ENCODE data around the gene CCDC102A. TPM values are rescaled to one million over a fixed set of nuclear protein-coding genes. Genes with fewer than 3 reads are reported as not detected.

Gene CCDC102A
- total and polyA plus RNA-seq, 10 of the 15 experiments (the other 5 are each of a cell fraction or from before 2014, with no cell fraction given) = 0.03 to 5.9 (median 2.4) TPM

- TF ChIP-seq EP300 (IDR thresholded peaks at IDR 0.05; ENCODE audit: borderline replicate concordance in 1 of 2, control insufficient read depth in 1 of 2, low read depth in 2 of 2, low read length in 2 of 2) (peak; percentile 20 to 67; a peak in 2 of 4 replicates), KDM1A (IDR thresholded peaks at IDR 0.05; ENCODE audit: borderline replicate concordance) (no peak), IRF4 (IDR thresholded peaks at IDR 0.05; ENCODE audit: low read depth, low read length) (peak; percentile 89), IKZF2 (IDR thresholded peaks at IDR 0.05) (peak; percentile 73 to 83), ASH2L (IDR thresholded peaks at IDR 0.05; ENCODE audit: borderline replicate concordance, low read depth) (0 out of 2 replicates have a peak, but pooled peaks have one; percentile 17), ZBTB40 (IDR thresholded peaks at IDR 0.05; ENCODE audit: borderline replicate concordance) (no peak), ZNF622 (IDR thresholded peaks at IDR 0.05) (no peak), YY1 (IDR thresholded peaks at IDR 0.05; ENCODE audit: low read depth, low read length) (peak; percentile 25; the same call in 1 of the 2 replicates), NFYA (IDR thresholded peaks at IDR 0.05; ENCODE audit: borderline replicate concordance, low read depth, low read length) (no peak), HDGF (IDR thresholded peaks at IDR 0.05) (no peak), IKZF1 (conservative IDR thresholded peaks at IDR 0.05) (peak; percentile 84), SREBF2 (IDR thresholded peaks at IDR 0.05; ENCODE audit: low read length) (no peak), BCL11A (IDR thresholded peaks at IDR 0.05; ENCODE audit: low read depth, low read length) (peak; percentile 86), ZNF207 (IDR thresholded peaks at IDR 0.05; ENCODE audit: borderline replicate concordance) (peak; percentile 57; the same call in 1 of the 2 replicates), NR2F1 (conservative IDR thresholded peaks at IDR 0.05) (peak; percentile 55), BCL3 (IDR thresholded peaks at IDR 0.05; ENCODE audit: borderline replicate concordance, insufficient read depth, low read depth, low read length, poor library complexity, severe bottlenecking) (peak; percentile 49), SP1 (IDR thresholded peaks at IDR 0.05; ENCODE audit: low read depth, low read length) (peak; percentile 28)
- TF ChIP-seq, protein P1, sequence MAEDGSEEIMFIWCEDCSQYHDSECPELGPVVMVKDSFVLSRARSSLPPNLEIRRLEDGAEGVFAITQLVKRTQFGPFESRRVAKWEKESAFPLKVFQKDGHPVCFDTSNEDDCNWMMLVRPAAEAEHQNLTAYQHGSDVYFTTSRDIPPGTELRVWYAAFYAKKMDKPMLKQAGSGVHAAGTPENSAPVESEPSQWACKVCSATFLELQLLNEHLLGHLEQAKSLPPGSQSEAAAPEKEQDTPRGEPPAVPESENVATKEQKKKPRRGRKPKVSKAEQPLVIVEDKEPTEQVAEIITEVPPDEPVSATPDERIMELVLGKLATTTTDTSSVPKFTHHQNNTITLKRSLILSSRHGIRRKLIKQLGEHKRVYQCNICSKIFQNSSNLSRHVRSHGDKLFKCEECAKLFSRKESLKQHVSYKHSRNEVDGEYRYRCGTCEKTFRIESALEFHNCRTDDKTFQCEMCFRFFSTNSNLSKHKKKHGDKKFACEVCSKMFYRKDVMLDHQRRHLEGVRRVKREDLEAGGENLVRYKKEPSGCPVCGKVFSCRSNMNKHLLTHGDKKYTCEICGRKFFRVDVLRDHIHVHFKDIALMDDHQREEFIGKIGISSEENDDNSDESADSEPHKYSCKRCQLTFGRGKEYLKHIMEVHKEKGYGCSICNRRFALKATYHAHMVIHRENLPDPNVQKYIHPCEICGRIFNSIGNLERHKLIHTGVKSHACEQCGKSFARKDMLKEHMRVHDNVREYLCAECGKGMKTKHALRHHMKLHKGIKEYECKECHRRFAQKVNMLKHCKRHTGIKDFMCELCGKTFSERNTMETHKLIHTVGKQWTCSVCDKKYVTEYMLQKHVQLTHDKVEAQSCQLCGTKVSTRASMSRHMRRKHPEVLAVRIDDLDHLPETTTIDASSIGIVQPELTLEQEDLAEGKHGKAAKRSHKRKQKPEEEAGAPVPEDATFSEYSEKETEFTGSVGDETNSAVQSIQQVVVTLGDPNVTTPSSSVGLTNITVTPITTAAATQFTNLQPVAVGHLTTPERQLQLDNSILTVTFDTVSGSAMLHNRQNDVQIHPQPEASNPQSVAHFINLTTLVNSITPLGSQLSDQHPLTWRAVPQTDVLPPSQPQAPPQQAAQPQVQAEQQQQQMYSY (CRISPR knock-in tag; IDR thresholded peaks at IDR 0.05) = no peak
- TF ChIP-seq, protein P2, sequence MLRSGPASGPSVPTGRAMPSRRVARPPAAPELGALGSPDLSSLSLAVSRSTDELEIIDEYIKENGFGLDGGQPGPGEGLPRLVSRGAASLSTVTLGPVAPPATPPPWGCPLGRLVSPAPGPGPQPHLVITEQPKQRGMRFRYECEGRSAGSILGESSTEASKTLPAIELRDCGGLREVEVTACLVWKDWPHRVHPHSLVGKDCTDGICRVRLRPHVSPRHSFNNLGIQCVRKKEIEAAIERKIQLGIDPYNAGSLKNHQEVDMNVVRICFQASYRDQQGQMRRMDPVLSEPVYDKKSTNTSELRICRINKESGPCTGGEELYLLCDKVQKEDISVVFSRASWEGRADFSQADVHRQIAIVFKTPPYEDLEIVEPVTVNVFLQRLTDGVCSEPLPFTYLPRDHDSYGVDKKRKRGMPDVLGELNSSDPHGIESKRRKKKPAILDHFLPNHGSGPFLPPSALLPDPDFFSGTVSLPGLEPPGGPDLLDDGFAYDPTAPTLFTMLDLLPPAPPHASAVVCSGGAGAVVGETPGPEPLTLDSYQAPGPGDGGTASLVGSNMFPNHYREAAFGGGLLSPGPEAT (IDR thresholded peaks at IDR 0.05; ENCODE audit: low read depth) = peak; percentile 44
Observed at GRCh38 chr16:57538235-57538721, 1.9 kb upstream of the CCDC102A start (continued).

All from GM12878 (cell line).